HG03354 (cell line): ENCODE data around the gene ATP5PO.
"Not testable (repeated sequence)": the region's sequence is repeated elsewhere in the genome, so short reads cannot be mapped to it uniquely, and the experiment has no call there.

ENCODE experiments used
- ATAC-seq: cut with Tn5 transposase; IDR thresholded peaks from one replicate; pipeline ENCODE4 v1.9.1; 2021; ENCODE audit warnings: mild to moderate bottlenecking; ENCODE audit not compliant: unreplicated experiment, poor library complexity, severe bottlenecking

Gene ATP5PO

DNA sequence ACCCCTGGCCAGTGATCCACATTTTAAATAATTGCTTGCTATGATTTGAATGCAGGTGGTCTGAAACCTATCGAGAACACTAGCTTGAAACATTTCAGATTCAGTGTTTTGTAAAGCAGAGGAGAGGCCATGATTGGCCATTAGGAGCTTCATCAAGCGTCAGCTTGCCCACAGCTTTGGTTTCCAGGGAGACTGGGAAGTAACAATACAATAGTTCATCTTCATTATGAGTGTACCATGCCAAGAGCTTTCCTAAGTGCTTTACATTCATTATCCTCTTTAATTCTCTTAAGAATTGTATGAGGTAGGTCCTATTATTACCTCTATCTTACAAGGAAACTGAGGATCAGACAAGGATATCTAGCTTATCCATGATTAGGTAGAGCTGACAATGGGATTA lies 27.7 kb upstream of the ATP5PO start:
- ATAC-seq, result no peak

DNA sequence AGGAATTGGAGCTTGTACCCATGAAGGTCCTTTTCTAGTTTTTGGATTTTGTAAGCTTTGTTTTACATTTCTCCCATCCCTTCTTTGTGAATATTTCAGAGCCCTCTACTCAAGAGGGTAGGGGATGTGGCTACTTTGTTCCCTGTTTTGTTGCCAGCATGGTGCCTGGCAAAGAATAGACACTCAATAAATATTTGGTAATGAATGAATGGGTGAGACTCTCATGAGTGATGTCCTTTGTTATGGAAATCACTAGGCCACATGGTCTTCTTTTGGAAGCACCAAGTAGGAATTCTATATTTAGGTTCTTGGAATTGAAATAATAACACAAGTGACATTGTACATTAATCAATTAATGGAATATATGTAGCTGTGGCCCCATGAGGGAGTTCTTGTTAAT lies 26.8 kb upstream of the ATP5PO start:
- no peak for ATAC-seq

GRCh38 chr21:33940881-33941245 lies 25.3 kb upstream of the ATP5PO start:
- ATAC-seq, result no peak

DNA sequence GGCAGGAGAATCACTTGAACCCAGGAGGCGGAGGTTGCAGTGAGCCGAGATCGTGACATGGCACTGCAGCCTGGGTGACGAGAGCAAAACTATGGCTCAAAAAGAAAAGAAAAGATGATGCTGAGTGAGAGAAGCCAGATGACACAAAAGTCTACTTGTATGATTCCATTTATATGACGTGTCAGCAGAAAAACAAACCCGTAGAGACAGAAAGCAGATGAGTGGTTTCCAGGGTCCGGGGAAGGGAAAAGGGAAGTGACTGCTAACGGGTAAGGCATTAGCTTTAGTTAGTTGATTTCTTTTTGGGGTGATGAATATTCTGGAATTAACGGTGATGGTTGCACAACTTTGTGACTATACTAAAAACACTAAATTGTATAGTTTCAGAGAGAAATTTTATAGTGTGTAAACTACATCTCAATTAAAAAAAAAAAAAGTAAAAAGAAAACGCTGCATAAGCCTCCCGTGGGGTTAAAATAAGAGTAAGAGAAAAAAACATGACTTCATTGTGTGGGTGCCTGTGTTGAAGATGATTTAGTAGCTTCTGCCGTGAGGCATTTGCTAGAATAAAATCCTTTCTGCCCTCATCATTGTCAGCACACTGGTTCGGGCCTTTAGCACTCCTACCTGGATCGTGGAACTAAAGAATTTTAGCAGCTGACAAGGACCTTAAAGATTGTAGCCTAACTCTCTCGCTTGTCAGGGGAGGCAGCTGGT lies 24.7 kb upstream of the ATP5PO start:
- no peak for ATAC-seq

DNA sequence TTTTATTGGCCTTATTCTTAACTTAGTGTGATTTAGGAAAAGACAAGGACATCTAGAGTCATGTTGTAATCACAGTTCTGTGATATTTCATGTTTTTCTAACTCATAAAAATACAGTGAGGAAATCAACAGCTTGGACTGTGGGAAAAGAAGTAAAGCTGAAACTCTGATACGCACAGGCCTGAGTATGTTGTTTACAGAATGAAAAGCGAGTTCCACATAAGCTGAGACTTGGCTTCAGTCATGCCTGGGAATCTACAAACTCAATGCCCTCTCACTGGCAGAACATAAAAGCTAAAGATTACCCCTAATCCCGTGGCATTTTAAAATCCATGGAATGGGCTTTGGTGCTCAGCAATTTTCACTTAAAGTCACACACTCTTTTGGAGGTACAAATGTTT lies 23.6 kb upstream of the ATP5PO start:
- ATAC-seq, result no peak

GRCh38 chr21:33938381-33938780 lies 22.8 kb upstream of the ATP5PO start:
- no peak for ATAC-seq

- ATAC-seq, result no peak
These were observed 22.3 kb upstream of the ATP5PO start for GRCh38 chr21:33937931-33938339.

- no peak for ATAC-seq
These were observed 21.5 kb upstream of the ATP5PO start for GRCh38 chr21:33937146-33937545.

GRCh38 chr21:33936301-33937038 lies 20.9 kb upstream of the ATP5PO start:
- no peak for ATAC-seq

DNA sequence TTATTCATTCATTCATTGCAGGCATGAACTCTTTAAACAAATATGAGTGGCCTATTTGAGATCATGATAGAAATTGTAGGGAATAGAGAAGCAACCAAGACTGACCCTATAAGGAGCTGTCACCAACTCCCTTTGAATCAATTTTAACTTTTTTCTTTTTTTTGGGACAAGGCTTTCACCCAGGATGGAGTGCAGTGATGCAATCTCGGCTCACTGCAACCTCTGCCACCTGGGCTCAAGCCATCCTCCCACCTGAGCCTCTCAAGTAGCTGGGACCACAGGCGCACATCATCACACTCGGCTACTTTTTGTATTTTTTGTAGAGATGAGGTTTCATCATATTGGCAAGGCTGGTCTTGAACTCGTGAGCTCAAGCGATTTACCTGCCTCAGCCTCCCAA lies 17.1 kb upstream of the ATP5PO start:
- ATAC-seq, result no peak

GRCh38 chr21:33931799-33932390 lies 16.3 kb upstream of the ATP5PO start:
- ATAC-seq, result no peak

- ATAC-seq, result not testable (repeated sequence)
These were observed 15.6 kb upstream of the ATP5PO start for GRCh38 chr21:33931052-33931798.

- not testable (repeated sequence) for ATAC-seq
These were observed 10.6 kb upstream of the ATP5PO start for GRCh38 chr21:33926248-33926647.

GRCh38 chr21:33924766-33925100 lies 9.1 kb upstream of the ATP5PO start:
- ATAC-seq, result no peak

- ATAC-seq, result peak; percentile 84
These were observed 8.6 kb upstream of the ATP5PO start for GRCh38 chr21:33924079-33924765.

DNA sequence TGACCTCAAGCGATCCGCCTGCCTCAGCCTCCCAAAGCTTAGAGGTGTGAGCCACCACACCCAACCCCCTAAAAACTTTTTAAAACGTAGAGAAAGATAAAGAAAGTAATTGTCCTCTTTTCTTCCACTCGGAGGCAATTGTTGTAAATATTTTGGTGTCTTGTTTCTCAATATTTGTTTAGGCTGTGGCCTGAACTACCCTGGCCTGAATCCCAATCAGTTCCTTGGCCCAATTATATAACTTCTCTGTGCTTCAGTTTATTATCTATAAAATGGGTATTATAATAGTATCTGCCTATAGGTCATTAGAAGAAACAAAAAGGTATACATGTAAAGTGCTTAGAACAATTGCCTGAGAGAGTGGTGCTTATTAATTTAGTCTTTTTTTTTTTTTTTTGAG lies 1.8 kb upstream of the ATP5PO start:
- no peak for ATAC-seq

- no peak for ATAC-seq
These were observed 580 bp upstream of the ATP5PO start for GRCh38 chr21:33916200-33916567.

DNA sequence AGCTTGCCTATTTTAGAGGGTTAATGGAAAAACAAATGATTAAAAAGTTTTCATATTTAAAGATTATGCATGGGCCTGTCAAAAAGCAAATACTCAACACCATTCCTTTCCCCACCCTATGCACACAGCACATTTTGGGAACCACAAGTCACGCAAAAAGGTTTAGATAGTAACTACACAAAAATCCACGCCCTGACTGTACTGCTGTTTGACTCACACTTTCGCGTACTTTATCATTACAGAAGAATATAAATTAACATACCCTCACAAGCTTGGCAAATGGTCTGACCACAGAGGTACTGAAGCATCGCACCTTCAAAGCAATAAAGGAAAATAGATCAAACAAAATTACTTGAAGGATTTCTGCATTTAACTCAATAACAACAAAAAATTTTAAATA lies 1.4 kb downstream of the ATP5PO start:
- no peak for ATAC-seq

GRCh38 chr21:33909756-33910155 lies 5.8 kb downstream of the ATP5PO start:
- ATAC-seq, result no peak

DNA sequence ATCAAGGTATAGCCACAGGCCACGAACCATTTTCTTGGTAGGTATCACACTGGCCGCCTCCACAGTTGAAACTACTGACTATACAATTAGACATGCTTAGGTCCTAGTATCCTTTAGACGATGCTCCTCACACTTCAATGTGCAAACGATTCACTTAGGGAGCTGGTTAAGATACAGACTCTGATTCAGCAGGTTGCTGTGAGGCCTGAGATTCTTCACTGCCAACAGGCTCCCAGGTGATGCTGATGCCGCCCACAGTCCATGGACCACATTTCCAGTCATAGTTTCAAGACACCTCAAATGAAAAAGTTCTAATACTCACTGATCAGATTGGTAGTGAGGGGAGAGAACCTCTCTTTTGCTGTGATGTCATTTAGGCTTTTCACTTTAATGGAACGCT lies 6.8 kb downstream of the ATP5PO start:
- ATAC-seq, result no peak
